Caki2 (cell line): Measurements from ENCODE around the gene ZNF195. TPM values are rescaled to one million over a fixed set of nuclear protein-coding genes. Genes with fewer than 3 reads are reported as not detected.
"Not testable (repeated sequence)": the region's sequence is repeated elsewhere in the genome, so short reads cannot be mapped to it uniquely, and the experiment has no call there.

Source experiments
- DNase-seq: peaks from one replicate; pipeline ENCODE4 v3.0.0-alpha.2; 2015; ENCODE audit warnings: low read depth
- in situ Hi-C: cut with HindIII; loops from 2 replicates; pipeline ENCODE4 v1.10.0; 2016; ENCODE audit warnings: low sequenced_read_pairs, low pct_unique_long_range_greater_than_20kb, mixed read lengths
- total RNA-seq: library from RNA; depleted of rRNA; stranded (reverse); fragments of >200 nt; shearing (Covaris generic); gene quantifications from 2 replicates; pipeline ENCODE4 v1.2.3, GENCODE V29; 2014; ENCODE audit warnings: low replicate concordance

Gene ZNF195
- total RNA-seq, 1 experiment from 2014 or later = 22.4 TPM

DNA sequence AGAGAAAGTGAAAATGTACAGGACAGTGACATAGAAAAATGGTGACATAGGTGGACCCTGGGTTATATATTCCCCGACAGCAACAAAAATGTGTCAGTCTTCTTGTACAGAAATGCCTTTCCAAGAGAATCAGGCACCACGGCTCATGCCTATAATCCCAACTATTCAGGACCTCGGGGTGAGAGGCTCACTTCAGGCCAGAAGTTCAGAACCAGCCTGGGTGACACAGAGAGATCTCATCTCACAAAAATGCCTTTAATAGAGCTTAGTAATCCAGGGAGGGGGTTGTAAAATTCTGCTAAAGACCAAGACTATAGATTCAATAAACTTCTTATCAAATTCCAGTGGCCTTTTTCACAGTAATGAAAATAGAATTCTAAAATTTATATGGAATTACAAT lies 10.7 kb downstream of the ZNF195 start:
- in situ Hi-C loops = no loop called here
- no peak for DNase-seq

DNA sequence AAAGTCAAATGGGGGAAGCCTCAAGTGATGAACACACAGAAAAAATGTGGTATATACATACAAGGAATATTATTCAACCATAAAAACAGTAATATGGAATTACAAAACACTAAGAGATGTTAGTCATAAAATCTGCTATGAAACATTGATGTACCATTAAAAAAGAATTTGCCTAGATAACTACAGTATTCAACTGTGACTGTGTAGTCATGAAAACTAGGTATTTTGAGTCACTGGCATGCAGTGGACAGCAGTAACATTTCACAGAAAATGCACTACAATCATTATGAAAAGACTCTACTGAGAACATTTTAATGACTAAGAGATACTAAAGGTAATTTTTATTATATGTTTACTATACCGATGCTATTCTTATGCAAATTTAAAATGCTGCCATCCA lies 11.7 kb downstream of the ZNF195 start:
- DNase-seq = no peak
- in situ Hi-C loops = no loop called here

DNA sequence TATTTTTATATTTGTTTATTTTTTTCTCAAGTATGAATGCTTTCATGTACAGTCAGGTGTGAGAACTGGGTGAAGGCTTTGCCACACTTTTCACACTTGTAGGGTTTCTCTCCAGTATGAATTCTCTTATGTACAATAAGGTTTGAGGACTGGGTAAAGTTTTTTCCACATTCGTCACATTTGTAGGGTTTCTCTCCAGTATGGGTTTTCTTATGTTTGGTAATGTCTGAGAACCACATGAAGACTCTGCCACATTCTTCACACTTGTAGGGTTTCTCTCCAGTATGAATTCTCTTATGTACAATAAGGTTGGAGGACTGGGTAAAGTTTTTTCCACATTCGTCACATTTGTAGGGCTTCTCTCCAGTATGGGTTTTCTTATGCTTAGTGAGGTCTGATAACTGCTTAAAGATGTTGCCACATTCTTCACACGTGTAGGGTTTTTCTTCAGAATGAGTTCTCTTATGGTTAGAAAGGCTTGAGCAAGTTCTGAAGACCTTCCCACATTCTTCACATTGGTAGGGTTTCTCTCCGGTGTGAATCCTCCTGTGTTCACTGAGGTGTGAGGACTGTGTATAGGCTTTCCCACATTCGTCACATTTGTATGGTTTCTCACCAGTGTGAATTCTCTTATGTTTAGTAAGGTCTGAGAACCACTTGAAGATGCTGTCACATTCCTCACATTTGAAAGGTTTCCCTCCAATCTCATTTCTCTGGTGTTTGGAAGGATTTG lies 19.7 kb downstream of the ZNF195 start:
- peak; percentile 20 for DNase-seq
- in situ Hi-C loops = no loop called here

DNA sequence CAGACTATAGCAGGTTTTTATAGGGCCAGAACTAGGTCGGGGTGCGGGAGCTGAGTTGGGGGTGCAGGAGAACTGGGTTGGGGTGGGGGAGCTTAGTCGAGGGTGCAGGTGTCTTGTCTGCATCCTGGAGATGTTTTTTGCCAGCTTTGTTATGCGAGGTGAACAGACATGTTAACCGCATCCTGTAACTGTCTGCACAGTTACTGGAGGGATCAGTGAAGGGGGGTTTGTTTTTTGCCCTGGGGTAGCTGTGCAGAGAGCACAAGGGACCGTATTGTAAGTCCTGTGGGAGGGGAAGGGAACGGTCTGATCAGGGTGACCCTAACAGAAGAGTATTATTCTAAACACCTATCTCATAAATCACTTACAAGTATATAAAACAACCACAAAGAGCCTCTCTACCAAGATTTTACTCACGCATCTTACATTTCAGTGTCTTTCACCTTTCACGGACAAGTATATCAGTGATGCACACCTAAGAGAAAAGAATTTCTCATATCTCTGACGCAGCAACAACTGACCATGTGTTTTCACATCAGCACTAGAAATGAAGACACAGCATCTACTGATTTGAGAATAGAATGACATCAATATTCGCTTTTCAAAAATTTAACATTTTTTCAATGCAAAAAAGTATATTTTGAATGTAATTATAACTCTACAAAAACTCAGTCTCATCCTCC lies 20.8 kb downstream of the ZNF195 start:
- no peak for DNase-seq
- in situ Hi-C loops = no loop called here

DNA sequence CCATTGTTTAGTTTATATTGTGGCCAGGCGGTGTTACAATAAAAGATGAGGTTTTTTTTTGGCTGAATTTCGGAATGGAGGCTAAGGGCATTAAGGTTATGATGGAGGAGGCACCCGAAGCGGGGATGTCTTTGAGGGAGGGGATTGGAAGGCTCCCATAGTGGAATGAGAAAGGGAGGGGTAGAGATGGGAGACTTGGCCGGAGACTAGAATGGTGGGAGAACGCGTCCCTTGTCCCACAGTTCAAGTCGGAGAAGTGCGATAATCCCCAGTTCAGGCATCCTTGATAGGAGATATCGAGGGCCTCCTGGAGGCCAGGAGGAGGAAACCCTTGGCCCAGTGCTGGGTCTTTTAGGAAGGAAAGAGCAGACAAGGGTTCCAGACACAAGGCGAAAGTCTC lies 21.6 kb downstream of the ZNF195 start:
- no peak for DNase-seq
- in situ Hi-C loops = no loop called here

DNA sequence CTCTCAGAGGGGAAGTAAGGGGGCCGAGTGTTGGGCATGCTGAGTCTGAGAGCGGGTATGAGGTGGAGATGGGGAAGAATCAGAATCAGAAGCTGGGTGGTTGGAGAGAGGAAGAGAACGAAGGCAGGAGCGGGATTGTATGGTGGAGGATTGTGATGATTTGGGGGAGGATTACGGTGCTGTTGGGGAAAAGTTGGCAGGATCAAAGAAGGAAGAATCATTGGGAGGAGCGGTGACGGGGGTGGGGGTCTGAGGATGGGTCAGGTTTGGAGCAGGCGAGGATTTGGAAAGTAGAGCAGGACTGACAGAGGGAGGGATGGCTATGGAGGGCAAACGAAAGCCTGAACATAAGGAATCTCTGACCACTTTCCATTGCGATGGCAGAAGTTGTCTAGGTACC lies 22.1 kb downstream of the ZNF195 start:
- in situ Hi-C loops = no loop called here

DNA sequence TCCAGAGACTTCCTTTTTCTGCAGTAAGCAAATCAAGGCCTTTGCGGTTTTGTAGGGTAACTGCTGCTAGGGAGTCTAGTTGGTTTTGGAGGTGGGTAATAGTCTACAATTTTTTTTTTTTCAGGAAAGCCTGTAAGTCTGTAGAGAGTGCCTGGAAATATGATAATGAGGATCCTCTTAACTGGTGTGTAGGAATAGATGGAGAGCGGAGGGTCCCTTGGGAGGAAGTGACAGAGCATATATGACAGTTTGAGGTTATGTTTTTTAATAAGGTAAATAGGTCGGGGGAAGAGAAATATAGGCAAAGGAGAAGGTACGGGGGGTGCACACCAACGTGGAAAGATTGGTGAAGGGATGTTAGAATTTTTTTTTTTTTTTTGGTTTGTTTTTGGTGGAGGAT lies 25.9 kb downstream of the ZNF195 start:
- DNase-seq = no peak
- in situ Hi-C loops = no loop called here

More for the DNA sequence above, 22.1 kb downstream of the ZNF195 start:
- DNase-seq = no peak

DNA sequence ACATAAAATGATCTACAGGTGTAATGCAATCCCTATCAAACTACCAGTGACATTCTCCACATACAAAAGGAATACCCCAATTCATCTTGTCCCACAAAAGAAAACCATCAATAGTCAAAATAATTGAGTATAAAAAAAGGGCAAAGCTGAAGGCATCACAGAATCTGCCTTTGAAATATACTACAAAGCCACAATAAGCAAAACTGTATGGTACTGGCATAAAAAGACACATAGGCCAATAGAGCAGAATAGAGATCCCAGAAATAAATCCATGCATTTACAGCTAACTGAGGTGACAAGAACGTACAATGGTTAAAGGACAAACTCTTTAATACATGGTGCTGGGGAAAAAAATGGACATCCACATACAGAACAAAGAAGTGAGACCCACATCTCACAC lies 31.8 kb downstream of the ZNF195 start:
- DNase-seq = no peak
- in situ Hi-C loops = no loop called here

DNA sequence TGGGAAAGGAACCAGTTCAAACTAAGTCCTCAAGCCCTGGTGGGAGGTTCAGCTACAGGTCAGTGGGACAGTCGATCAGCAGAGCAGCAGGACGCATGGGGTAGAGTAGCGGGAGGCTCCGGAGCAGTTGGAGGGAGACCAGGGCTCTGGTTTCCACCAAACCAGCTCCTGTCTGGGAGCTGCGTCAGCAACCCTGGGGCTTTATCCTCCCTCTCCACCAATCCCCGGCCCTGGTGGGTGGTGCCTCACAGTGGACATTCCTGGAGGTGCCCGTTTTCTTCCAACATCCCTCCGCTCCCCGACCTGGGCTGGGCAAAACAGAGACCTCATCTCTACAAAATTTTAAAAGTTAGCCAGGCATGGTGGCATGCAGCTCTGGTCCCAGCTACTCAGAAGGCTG lies 32.4 kb downstream of the ZNF195 start:
- in situ Hi-C loops = no loop called here

DNA sequence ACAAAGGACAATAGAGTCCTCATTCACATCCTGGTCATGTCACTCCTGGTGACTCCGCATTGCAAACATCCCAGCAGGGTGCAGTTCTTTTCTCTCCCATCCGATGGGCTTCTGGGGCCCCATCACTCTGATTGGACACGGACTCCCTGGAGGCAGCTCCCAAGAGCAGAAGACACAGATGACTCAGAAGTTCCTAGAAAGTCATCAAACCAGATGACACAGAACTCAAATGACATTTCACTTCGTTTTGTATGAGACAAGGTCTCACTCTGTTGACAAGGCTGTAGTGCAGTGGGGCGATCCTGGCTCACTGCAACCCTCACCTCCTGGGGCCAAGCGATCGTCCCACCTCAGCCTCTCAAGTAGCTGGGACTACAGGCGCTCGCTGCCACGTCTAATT lies 33.2 kb downstream of the ZNF195 start:
- in situ Hi-C loops = no loop called here
- DNase-seq = no peak

More for the DNA sequence above, 32.4 kb downstream of the ZNF195 start:
- no peak for DNase-seq

DNA sequence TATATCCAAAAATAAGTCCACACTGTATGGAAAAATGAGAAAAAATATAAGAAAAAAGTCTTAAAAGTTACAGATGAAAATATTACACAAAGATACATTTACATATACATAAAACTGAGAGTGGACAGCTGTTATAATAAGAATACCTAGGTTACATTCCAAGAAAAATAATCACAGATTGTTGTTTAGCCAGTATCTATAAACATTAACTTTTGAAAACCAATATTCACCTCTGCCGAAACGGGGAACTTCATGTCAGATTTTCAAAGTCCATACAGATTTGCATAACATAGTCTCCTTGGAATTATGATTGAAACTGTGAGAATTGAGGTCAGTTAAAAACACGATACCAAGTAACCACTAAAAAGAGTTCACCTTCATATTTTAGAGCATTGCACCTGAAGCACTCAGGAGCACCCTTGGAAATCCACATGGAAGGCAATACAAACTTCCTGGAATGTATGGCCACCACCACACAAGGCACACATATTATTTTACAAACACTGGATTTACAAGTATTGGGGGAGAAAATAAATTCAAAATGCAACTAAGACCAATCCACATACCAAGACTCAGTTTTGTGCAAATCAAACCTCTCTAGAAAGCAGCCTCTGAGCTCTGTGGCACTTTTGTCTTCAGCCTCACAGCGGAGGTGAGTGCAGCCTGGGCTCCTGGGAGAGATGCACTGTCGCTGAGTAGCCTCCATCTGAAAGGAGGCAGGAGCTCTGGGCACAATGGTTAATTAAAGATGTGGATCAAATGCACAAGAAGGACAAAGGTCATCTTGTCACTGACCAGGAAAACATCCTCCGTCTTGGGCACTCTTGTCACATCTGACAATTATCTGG lies 34.4 kb downstream of the ZNF195 start:
- in situ Hi-C loops = no loop called here

DNA sequence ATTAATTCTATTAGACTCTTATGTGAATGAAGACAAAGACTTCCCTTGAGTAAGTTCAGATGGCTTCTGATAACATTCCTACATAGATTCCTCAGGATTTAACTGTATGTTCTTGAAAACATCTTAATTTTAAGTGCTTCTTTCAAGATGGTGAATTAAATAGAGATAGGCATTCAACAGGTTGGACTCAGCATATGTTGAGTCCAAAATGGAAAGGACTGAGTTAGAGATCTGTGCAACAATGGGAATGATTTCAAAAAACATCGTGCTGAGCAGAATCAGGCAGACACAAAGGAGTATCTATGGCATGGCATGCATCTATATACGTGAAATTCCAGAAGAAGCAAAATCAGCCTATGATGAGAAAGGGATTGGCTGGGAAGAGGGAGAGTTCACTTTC lies 36.2 kb downstream of the ZNF195 start:
- DNase-seq = no peak
- in situ Hi-C loops = no loop called here

More for the DNA sequence above, 34.4 kb downstream of the ZNF195 start:
- no peak for DNase-seq

DNA sequence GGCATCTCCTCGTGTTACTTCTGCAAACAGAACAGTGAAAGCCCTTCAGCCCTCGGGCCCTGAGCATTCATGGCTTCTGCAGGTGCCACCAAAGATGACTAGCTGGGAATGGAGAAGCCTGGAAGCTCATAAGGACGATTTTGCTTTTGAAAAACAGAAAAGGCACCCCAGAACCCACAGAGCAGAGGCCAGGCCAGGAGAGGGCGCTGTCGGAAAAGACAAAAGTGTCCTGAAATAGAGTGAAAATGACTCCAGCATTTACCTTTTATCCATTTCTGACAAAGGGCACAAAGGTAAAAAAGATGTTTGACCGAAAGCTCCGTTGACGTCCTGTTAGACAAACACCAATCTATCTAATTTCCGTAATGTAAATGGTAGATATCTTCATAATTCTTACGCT lies 37.6 kb downstream of the ZNF195 start:
- no peak for DNase-seq
- in situ Hi-C loops = no loop called here

DNA sequence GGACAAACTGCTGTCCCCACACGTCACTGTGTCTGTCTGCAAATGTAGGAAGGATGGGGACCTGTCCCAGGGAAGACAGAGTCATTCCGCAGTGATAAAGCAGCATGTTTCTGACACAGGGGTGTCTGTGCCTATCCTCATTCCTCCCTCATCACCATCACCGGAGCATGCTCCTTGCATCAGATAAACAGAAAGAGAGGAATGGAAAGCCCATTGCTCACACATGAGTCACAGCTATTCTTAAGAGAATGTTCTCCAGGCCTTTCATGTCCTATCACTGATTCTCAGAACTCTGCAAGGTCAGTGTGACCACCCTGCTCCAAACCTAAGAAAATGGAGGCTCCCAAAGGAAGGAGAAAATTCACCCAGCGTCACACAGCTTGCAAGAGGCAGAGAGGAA lies 38.9 kb downstream of the ZNF195 start:
- no peak for DNase-seq
- in situ Hi-C loops = no loop called here

DNA sequence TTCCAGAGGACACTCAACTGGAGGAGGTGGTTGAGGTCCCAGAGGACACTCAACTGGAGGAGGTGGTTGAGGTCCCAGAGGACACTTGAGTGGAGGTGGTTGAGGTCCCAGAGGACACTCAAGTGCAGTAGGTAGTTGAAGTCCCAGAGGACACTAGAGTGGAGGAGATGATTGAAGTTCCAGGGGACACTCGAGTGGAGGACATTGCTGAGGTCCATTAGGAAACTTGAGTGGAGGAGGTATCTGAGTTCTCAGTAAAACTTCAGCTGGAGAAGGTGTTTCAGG lies 39.7 kb downstream of the ZNF195 start:
- no peak for DNase-seq
- in situ Hi-C loops = no loop called here

DNA sequence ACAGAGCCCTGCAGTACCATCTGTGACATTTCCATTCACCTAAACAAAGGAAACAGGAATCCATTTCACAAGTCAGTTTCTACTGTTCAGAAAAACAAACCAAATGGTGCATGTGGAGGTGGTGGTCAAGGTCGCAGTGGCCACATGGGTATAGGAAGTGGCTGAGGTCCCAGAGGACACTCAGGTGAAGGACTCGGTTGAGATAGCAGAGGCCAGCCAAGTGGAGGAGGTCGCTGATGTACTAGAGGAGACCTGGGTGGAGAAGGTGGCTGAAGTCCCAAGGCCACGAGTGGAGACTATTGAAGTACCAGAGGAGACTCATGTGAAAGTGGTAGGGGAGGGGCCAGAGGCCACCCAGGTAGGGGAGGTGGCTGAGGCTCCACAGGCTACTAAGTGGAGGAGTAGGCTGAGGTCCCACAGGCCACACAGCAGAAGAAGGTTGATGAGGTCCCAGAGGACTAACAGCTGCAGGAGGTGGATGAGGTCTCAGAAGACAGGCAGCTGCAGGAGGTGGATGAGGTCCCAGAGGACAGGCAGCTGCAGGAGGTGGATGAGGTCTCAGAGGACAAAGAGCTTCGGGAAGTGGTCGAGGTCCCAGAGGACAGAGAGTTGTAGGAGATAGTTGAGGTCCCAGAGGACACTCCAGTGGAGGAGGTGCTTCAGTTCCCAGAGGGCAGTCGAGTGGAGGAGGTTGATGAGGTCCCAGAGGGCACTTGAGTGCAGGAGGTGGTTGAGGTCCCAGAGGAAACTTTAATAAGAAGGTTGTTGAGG lies 40.2 kb downstream of the ZNF195 start:
- in situ Hi-C loops = no loop called here
- DNase-seq = no peak

DNA sequence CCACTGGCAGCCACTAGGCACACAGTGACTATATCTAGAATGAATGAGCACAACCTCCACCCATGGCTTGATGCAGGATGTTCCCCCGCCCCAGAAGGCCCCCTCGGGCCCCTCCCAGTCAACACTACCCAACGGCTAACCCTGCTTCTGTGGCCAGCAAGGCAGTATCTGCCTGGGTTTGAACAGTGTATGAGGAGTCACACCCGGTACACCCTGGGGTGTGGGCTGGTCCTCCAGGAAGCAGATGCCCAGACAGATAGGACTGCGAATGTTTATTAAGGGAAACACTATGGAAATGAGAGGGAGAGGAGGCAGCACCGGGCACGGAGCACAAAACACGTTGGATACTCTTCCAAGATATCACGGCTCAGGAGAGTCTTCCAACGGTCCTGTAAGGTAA lies 42.5 kb downstream of the ZNF195 start:
- DNase-seq, in situ Hi-C loops: not testable (repeated sequence)

DNA sequence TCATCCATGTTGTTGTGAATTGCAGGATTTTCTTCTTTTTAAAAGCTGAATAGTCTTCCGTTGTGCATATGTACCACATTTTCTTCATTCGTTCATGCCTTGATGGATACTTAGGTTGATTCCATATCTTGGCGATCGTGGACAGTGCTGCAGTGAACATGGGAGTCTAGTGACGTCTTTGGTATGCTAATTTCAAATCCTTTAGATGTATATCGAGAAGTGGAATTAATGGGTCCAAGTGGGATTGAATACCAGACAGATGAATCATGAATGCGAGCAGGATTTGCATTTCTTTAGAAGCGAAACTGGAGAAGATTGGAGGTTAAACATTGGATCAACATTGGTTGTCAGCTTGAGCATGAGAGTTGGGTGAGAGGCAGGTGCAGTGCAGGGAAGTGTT lies 45.8 kb downstream of the ZNF195 start:
- in situ Hi-C loops = not testable (repeated sequence)

DNA sequence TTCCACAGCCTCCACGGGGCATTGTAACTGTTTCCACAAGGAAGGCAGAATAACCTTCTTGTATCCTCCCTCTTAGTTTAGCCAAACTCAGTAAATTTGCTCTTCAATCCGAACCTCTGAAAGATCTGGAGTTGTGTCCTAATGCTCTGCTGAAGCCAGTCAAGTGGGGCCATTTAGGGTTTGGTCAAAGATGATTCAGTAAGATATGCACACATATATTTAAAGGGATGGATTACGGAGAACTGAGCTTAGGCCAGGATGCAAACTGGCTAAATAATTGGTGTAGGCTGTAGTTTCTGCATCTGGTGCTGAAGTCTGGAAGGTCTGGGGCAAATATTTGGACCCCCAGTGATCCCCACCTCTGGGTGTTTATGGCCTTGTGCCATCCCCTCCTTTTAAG lies 47.9 kb downstream of the ZNF195 start:
- in situ Hi-C loops, DNase-seq: not testable (repeated sequence)

More for the DNA sequence above, 45.8 kb downstream of the ZNF195 start:
- not testable (repeated sequence) for DNase-seq
